ENCODE measurements around the gene SSTR5.

The SSTR5 gene

GRCh38 chr16:1033128-1033679 lies 39.3 kb upstream of the SSTR5 start:
- H3K36me3 ChIP-seq (ENCODE audit: control insufficient read depth in 1 of 2, insufficient read depth in 2 of 2, low read depth in 1 of 2, low read length in 2 of 2), result no peaks in the 10 kb centered on the region
- no peak overlapping the region for H3K9ac ChIP-seq (ENCODE audit: low read length)
- no peak overlapping the region for H3K18ac ChIP-seq (ENCODE audit: low read depth in 1 of 2, low read length in 2 of 2)
- H2BK12ac ChIP-seq (ENCODE audit: low read length in 2 of 2), result no peak overlapping the region
- no peak overlapping the region for H3K4ac ChIP-seq (ENCODE audit: low read depth in 1 of 2, low read length in 2 of 2)
- H3K14ac ChIP-seq (ENCODE audit: low read length in 2 of 2), result no peak overlapping the region
- H4K91ac ChIP-seq (ENCODE audit: low read length), result no peak overlapping the region
- H2BK5ac ChIP-seq (ENCODE audit: low read depth, low read length, poor library complexity, severe bottlenecking), result no peak overlapping the region
- H3K9me3 ChIP-seq (ENCODE audit: control insufficient read depth, low read length), result peaks cover 16% of the 10 kb centered on the region
- H3K4me1 ChIP-seq (ENCODE audit: control insufficient read depth, insufficient read depth, low read depth, low read length), result peaks cover 7% of the 10 kb centered on the region
- 91% methylated on average over 3 of the region's 3 CpGs for WGBS
- no peak overlapping the region for H3K23ac ChIP-seq (ENCODE audit: low read length in 2 of 2)
- no peak overlapping the region for H3K27ac ChIP-seq (ENCODE audit: low read length, poor library complexity, severe bottlenecking)
- no peaks in the 10 kb centered on the region for H3K79me1 ChIP-seq (replicated peaks; ENCODE audit: low read length, poor library complexity, severe bottlenecking)
- no peak overlapping the region for H2BK15ac ChIP-seq (ENCODE audit: low read depth, poor library complexity, severe bottlenecking)
- H3K27me3 ChIP-seq (ENCODE audit: control insufficient read depth in 1 of 2, insufficient read depth in 1 of 2, low read length in 2 of 2), result peaks cover 4 to 64% of the 10 kb centered on the region in 2 experiments
- H2AK5ac ChIP-seq (ENCODE audit: low read length, severe bottlenecking), result no peak overlapping the region
- H2BK120ac ChIP-seq (ENCODE audit: low read depth, low read length), result no peak overlapping the region
- no peak overlapping the region for H3K4me2 ChIP-seq (ENCODE audit: low read length, poor library complexity, severe bottlenecking)
- no peak for DNase-seq
- no peak overlapping the region for H4K8ac ChIP-seq (ENCODE audit: low read length)
- H3K4me3 ChIP-seq (ENCODE audit: insufficient read depth in 1 of 2, low read depth in 1 of 2, low read length in 2 of 2), result no peak overlapping the region
- no peak overlapping the region for H2AFZ ChIP-seq (ENCODE audit: low read depth, low read length)

DNA sequence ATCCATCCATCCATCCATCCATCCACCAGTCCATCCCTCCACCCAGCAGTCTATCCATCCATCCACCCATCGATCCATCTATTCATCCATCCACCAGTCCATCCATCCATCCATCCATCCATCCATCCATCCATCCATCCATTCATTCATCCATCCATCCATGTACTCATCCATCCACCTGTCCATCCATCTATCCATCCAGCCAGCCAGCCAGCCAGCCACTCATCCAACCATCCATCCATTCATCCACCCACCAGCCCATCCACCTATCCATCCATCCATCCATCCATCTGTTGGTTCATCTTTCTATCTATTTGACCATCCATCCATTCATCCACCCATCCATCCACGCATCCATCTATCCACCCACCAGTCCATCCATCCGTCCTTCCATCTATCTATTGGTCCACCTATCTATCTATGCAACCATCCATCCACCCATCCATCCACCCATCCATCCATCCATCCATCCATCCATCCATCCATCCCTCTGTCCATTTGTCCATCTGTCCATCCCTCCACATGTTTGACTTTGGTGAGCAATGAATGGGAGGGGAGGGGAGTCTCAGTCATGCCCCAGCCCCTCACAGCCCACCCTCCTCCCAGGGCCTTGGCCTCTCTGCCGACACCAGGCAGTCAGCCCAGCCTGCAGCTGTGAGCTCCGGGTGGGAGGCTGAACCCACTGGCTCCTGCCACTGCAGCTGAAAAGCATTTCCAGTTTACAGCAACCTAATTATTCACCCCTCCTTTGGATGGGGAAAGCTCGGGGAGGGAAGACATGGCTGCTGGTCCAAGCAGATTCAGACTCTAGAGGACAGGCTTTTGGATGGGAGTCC lies 38.1 kb upstream of the SSTR5 start:
- H3K14ac ChIP-seq (ENCODE audit: low read length in 2 of 2), result no peak overlapping the region
- H3K36me3 ChIP-seq (ENCODE audit: control insufficient read depth in 1 of 2, insufficient read depth in 2 of 2, low read depth in 1 of 2, low read length in 2 of 2), result no peaks in the 10 kb centered on the region
- H2BK5ac ChIP-seq (ENCODE audit: low read depth, low read length, poor library complexity, severe bottlenecking), result no peak overlapping the region
- H3K4me3 ChIP-seq (ENCODE audit: insufficient read depth in 1 of 2, low read depth in 1 of 2, low read length in 2 of 2), result no peak overlapping the region
- no peak overlapping the region for H3K4me2 ChIP-seq (ENCODE audit: low read length, poor library complexity, severe bottlenecking)
- H3K23ac ChIP-seq (ENCODE audit: low read length in 2 of 2), result no peak overlapping the region
- no peak overlapping the region for H2AFZ ChIP-seq (ENCODE audit: low read depth, low read length)
- H3K79me1 ChIP-seq (replicated peaks; ENCODE audit: low read length, poor library complexity, severe bottlenecking), result no peaks in the 10 kb centered on the region
- H4K8ac ChIP-seq (ENCODE audit: low read length), result no peak overlapping the region
- H2BK120ac ChIP-seq (ENCODE audit: low read depth, low read length), result no peak overlapping the region
- H3K18ac ChIP-seq (ENCODE audit: low read depth in 1 of 2, low read length in 2 of 2), result no peak overlapping the region
- 72% methylated on average over 5 of the region's 6 CpGs for WGBS
- H3K27ac ChIP-seq (ENCODE audit: low read length, poor library complexity, severe bottlenecking), result no peak overlapping the region
- no peak for DNase-seq
- no peak overlapping the region for H3K9ac ChIP-seq (ENCODE audit: low read length)
- peaks cover 7% of the 10 kb centered on the region for H3K4me1 ChIP-seq (ENCODE audit: control insufficient read depth, insufficient read depth, low read depth, low read length)
- H3K27me3 ChIP-seq (ENCODE audit: control insufficient read depth in 1 of 2, insufficient read depth in 1 of 2, low read length in 2 of 2), result peaks cover 4 to 63% of the 10 kb centered on the region in 2 experiments
- H2BK15ac ChIP-seq (ENCODE audit: low read depth, poor library complexity, severe bottlenecking), result no peak overlapping the region
- peaks cover 16% of the 10 kb centered on the region for H3K9me3 ChIP-seq (ENCODE audit: control insufficient read depth, low read length)
- no peak overlapping the region for H2BK12ac ChIP-seq (ENCODE audit: low read length in 2 of 2)
- H2AK5ac ChIP-seq (ENCODE audit: low read length, severe bottlenecking), result no peak overlapping the region
- H3K4ac ChIP-seq (ENCODE audit: low read depth in 1 of 2, low read length in 2 of 2), result no peak overlapping the region
- no peak overlapping the region for H4K91ac ChIP-seq (ENCODE audit: low read length)

- H3K4me2 ChIP-seq (ENCODE audit: low read length, poor library complexity, severe bottlenecking), result no peak overlapping the region
- H3K36me3 ChIP-seq (ENCODE audit: control insufficient read depth in 1 of 2, insufficient read depth in 2 of 2, low read depth in 1 of 2, low read length in 2 of 2), result no peaks in the 10 kb centered on the region
- no peak overlapping the region for H3K27ac ChIP-seq (ENCODE audit: low read length, poor library complexity, severe bottlenecking)
- WGBS, result 82% methylated on average over 7 of the region's 7 CpGs
- no peak overlapping the region for H3K23ac ChIP-seq (ENCODE audit: low read length in 2 of 2)
- H3K18ac ChIP-seq (ENCODE audit: low read depth in 1 of 2, low read length in 2 of 2), result no peak overlapping the region
- no peak overlapping the region for H3K9ac ChIP-seq (ENCODE audit: low read length)
- peaks cover 16% of the 10 kb centered on the region for H3K9me3 ChIP-seq (ENCODE audit: control insufficient read depth, low read length)
- H2BK5ac ChIP-seq (ENCODE audit: low read depth, low read length, poor library complexity, severe bottlenecking), result no peak overlapping the region
- peaks cover 4 to 58% of the 10 kb centered on the region in 2 experiments for H3K27me3 ChIP-seq (ENCODE audit: control insufficient read depth in 1 of 2, insufficient read depth in 1 of 2, low read length in 2 of 2)
- no peaks in the 10 kb centered on the region for H3K79me1 ChIP-seq (replicated peaks; ENCODE audit: low read length, poor library complexity, severe bottlenecking)
- H3K4me3 ChIP-seq (ENCODE audit: insufficient read depth in 1 of 2, low read depth in 1 of 2, low read length in 2 of 2), result no peak overlapping the region
- H3K14ac ChIP-seq (ENCODE audit: low read length in 2 of 2), result no peak overlapping the region
- no peak for DNase-seq
- no peak overlapping the region for H4K8ac ChIP-seq (ENCODE audit: low read length)
- no peak overlapping the region for H2BK12ac ChIP-seq (ENCODE audit: low read length in 2 of 2)
- H2AFZ ChIP-seq (ENCODE audit: low read depth, low read length), result no peak overlapping the region
- no peak overlapping the region for H3K4ac ChIP-seq (ENCODE audit: low read depth in 1 of 2, low read length in 2 of 2)
- no peak overlapping the region for H2BK120ac ChIP-seq (ENCODE audit: low read depth, low read length)
- H3K4me1 ChIP-seq (ENCODE audit: control insufficient read depth, insufficient read depth, low read depth, low read length), result peaks cover 7% of the 10 kb centered on the region
- no peak overlapping the region for H4K91ac ChIP-seq (ENCODE audit: low read length)
- no peak overlapping the region for H2BK15ac ChIP-seq (ENCODE audit: low read depth, poor library complexity, severe bottlenecking)
- no peak overlapping the region for H2AK5ac ChIP-seq (ENCODE audit: low read length, severe bottlenecking)
Measured at GRCh38 chr16:1035066-1035415, 37.5 kb upstream of the SSTR5 start.

DNA sequence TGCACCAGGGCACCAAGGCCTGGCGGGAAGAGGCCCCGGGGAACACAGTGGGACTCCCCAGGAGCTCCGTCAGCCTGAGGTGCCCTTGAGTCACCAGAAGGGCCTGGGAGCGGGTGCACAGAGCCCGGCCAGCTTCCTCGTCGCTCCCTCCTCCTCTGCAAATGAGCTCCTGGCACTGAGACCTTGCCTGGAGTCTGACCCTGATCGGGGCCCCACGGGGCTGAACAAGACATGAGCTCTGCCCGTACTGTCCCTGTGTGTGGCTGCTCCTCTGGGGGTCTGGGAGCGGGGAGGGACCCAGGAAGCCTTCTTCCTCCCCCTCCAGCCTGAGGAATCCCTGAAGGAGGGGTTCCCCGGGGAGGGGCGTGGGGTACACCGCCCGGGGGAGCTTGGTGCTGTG lies 36.4 kb upstream of the SSTR5 start:
- no peak overlapping the region for H3K14ac ChIP-seq (ENCODE audit: low read length in 2 of 2)
- peaks cover 7% of the 10 kb centered on the region for H3K4me1 ChIP-seq (ENCODE audit: control insufficient read depth, insufficient read depth, low read depth, low read length)
- H3K4me3 ChIP-seq (ENCODE audit: insufficient read depth in 1 of 2, low read depth in 1 of 2, low read length in 2 of 2), result no peak overlapping the region
- H2BK5ac ChIP-seq (ENCODE audit: low read depth, low read length, poor library complexity, severe bottlenecking), result no peak overlapping the region
- H3K23ac ChIP-seq (ENCODE audit: low read length in 2 of 2), result no peak overlapping the region
- H4K91ac ChIP-seq (ENCODE audit: low read length), result no peak overlapping the region
- H2BK120ac ChIP-seq (ENCODE audit: low read depth, low read length), result no peak overlapping the region
- H4K8ac ChIP-seq (ENCODE audit: low read length), result no peak overlapping the region
- H2AFZ ChIP-seq (ENCODE audit: low read depth, low read length), result no peak overlapping the region
- no peak overlapping the region for H2BK12ac ChIP-seq (ENCODE audit: low read length in 2 of 2)
- no peak overlapping the region for H2AK5ac ChIP-seq (ENCODE audit: low read length, severe bottlenecking)
- DNase-seq, result no peak
- H3K4ac ChIP-seq (ENCODE audit: low read depth in 1 of 2, low read length in 2 of 2), result no peak overlapping the region
- no peak overlapping the region for H2BK15ac ChIP-seq (ENCODE audit: low read depth, poor library complexity, severe bottlenecking)
- H3K18ac ChIP-seq (ENCODE audit: low read depth in 1 of 2, low read length in 2 of 2), result no peak overlapping the region
- H3K4me2 ChIP-seq (ENCODE audit: low read length, poor library complexity, severe bottlenecking), result no peak overlapping the region
- no peaks in the 10 kb centered on the region for H3K36me3 ChIP-seq (ENCODE audit: control insufficient read depth in 1 of 2, insufficient read depth in 2 of 2, low read depth in 1 of 2, low read length in 2 of 2)
- H3K27me3 ChIP-seq (ENCODE audit: control insufficient read depth in 1 of 2, insufficient read depth in 1 of 2, low read length in 2 of 2), result peaks cover 4 to 50% of the 10 kb centered on the region in 2 experiments
- 81% methylated on average over 11 of the region's 15 CpGs for WGBS
- no peak overlapping the region for H3K9ac ChIP-seq (ENCODE audit: low read length)
- H3K9me3 ChIP-seq (ENCODE audit: control insufficient read depth, low read length), result peaks cover 16% of the 10 kb centered on the region
- H3K79me1 ChIP-seq (replicated peaks; ENCODE audit: low read length, poor library complexity, severe bottlenecking), result no peaks in the 10 kb centered on the region
- H3K27ac ChIP-seq (ENCODE audit: low read length, poor library complexity, severe bottlenecking), result no peak overlapping the region
